Measurements from ENCODE around the gene DDR1.

GRCh38 chr6:30894935-30895334, 10.6 kb downstream of the DDR1 start:
- TF ChIP-seq CTCF (IDR thresholded peaks at IDR 0.05; ENCODE audit: low read depth, low read length) (no peak), EZH2phosphoT487 (IDR thresholded peaks at IDR 0.05; ENCODE audit: low read depth) (no peak)

Measured in OCI-LY3 (cell line).